ENCODE data around the gene OXA1L. TPM values are rescaled to one million over a fixed set of nuclear protein-coding genes. Genes with fewer than 3 reads are reported as not detected.
A peak's percentile ranks its signal among the peaks of the same experiment; 100 is the strongest.
"Not testable (repeated sequence)": the region's sequence is repeated elsewhere in the genome, so short reads cannot be mapped to it uniquely, and the experiment has no call there.

OXA1L gene
- total RNA-seq, 2 donors from 2014 or later = 103 to 112 TPM

- no peaks in the 10 kb centered on the region for H3K4me1 Mint-ChIP-seq (ENCODE audit: low read depth in 2 of 2)
- H3K27me3 Mint-ChIP-seq = peaks cover 17 to 27% of the 10 kb centered on the region in 2 donors
- ATAC-seq (no peak), DNase-seq (ENCODE audit: low spot score) (no peak)
- no peak overlapping the region for H3K4me3 Mint-ChIP-seq
- no peak overlapping the region for H3K27ac Mint-ChIP-seq
- H3K9me3 Mint-ChIP-seq = no peaks in the 10 kb centered on the region
- H3K36me3 Mint-ChIP-seq = no peaks in the 10 kb centered on the region
Measured at GRCh38 chr14:22747769-22748168, 18.7 kb upstream of the OXA1L start.

- no peaks in the 10 kb centered on the region for H3K4me1 Mint-ChIP-seq (ENCODE audit: low read depth in 2 of 2)
- no peaks in the 10 kb centered on the region for H3K36me3 Mint-ChIP-seq
- H3K4me3 Mint-ChIP-seq = no peak overlapping the region
- H3K27me3 Mint-ChIP-seq = peaks cover 19 to 29% of the 10 kb centered on the region in 2 donors
- no peak overlapping the region for H3K27ac Mint-ChIP-seq
- ATAC-seq (no peak), DNase-seq (ENCODE audit: low spot score) (no peak)
- no peaks in the 10 kb centered on the region for H3K9me3 Mint-ChIP-seq
Measured at GRCh38 chr14:22748206-22748605, 18.3 kb upstream of the OXA1L start.

- Mint-ChIP-seq H3K4me1 (ENCODE audit: low read depth in 2 of 2) (no peaks in the 10 kb centered on the region), H3K27ac (no peak overlapping the region), H3K36me3 (no peaks in the 10 kb centered on the region), H3K4me3 (no peak overlapping the region), H3K9me3 (no peaks in the 10 kb centered on the region), H3K27me3 (peaks cover 19 to 29% of the 10 kb centered on the region in 2 donors)
- DNase-seq (ENCODE audit: low spot score) = no peak
- ATAC-seq = no peak
Measured at GRCh38 chr14:22748631-22749068, 17.8 kb upstream of the OXA1L start.

- H3K4me1 Mint-ChIP-seq (ENCODE audit: low read depth in 2 of 2) = no peaks in the 10 kb centered on the region
- ATAC-seq (no peak), DNase-seq (ENCODE audit: low spot score) (no peak)
- H3K27ac Mint-ChIP-seq = no peak overlapping the region
- no peaks in the 10 kb centered on the region for H3K36me3 Mint-ChIP-seq
- no peak overlapping the region for H3K4me3 Mint-ChIP-seq
- H3K9me3 Mint-ChIP-seq = no peaks in the 10 kb centered on the region
- H3K27me3 Mint-ChIP-seq = peaks cover 18 to 25% of the 10 kb centered on the region in 2 donors
Measured at GRCh38 chr14:22752422-22752821, 14.1 kb upstream of the OXA1L start.

- ATAC-seq (no peak), DNase-seq (ENCODE audit: low spot score) (no peak)
- no peaks in the 10 kb centered on the region for H3K4me1 Mint-ChIP-seq (ENCODE audit: low read depth in 2 of 2)
- peaks cover 11 to 16% of the 10 kb centered on the region in 2 donors for H3K27me3 Mint-ChIP-seq
- no peak overlapping the region for H3K27ac Mint-ChIP-seq
- no peaks in the 10 kb centered on the region for H3K36me3 Mint-ChIP-seq
- H3K9me3 Mint-ChIP-seq = no peaks in the 10 kb centered on the region
- H3K4me3 Mint-ChIP-seq = no peak overlapping the region
Measured at GRCh38 chr14:22753586-22753985, 12.9 kb upstream of the OXA1L start.

GRCh38 chr14:22757972-22758650, 8.4 kb upstream of the OXA1L start:
- not testable (repeated sequence) for DNase-seq (ENCODE audit: low spot score); H3K4me3 Mint-ChIP-seq; ATAC-seq; H3K27me3 Mint-ChIP-seq; H3K4me1 Mint-ChIP-seq (ENCODE audit: low read depth in 2 of 2); H3K9me3 Mint-ChIP-seq; H3K36me3 Mint-ChIP-seq; H3K27ac Mint-ChIP-seq

GRCh38 chr14:22761734-22762133, 4.8 kb upstream of the OXA1L start:
- Mint-ChIP-seq H3K9me3 (no peaks in the 10 kb centered on the region), H3K4me3 (no peak overlapping the region), H3K36me3 (peaks cover 12% of the 10 kb centered on the region), H3K27me3 (no peaks in the 10 kb centered on the region), H3K27ac (no peak overlapping the region), H3K4me1 (ENCODE audit: low read depth in 2 of 2) (peaks cover 5 to 8% of the 10 kb centered on the region in 2 donors)
- DNase-seq (ENCODE audit: low spot score) = no peak
- ATAC-seq = no peak

- no peak for DNase-seq (ENCODE audit: low spot score)
- Mint-ChIP-seq H3K4me3 (no peak overlapping the region), H3K27me3 (no peaks in the 10 kb centered on the region), H3K36me3 (peaks cover 17% of the 10 kb centered on the region), H3K4me1 (ENCODE audit: low read depth in 2 of 2) (peaks cover 24 to 29% of the 10 kb centered on the region in 2 donors), H3K27ac (peak overlapping the region; percentile 97 to 99), H3K9me3 (no peaks in the 10 kb centered on the region)
- ATAC-seq = no peak
Measured at GRCh38 chr14:22764382-22764781, 2.1 kb upstream of the OXA1L start.

GRCh38 chr14:22767323-22767589, 768 bp downstream of the OXA1L start:
- no peaks in the 10 kb centered on the region for H3K27me3 Mint-ChIP-seq
- peak overlapping the region; percentile 96 for H3K4me3 Mint-ChIP-seq
- H3K4me1 Mint-ChIP-seq (ENCODE audit: low read depth in 2 of 2) = peaks cover 31 to 33% of the 10 kb centered on the region in 2 donors
- no peaks in the 10 kb centered on the region for H3K9me3 Mint-ChIP-seq
- ATAC-seq = no peak
- DNase-seq (ENCODE audit: low spot score) = no peak
- H3K27ac Mint-ChIP-seq = peak overlapping the region; percentile 97 to 99
- peaks cover 33% of the 10 kb centered on the region for H3K36me3 Mint-ChIP-seq

- Mint-ChIP-seq H3K36me3 (peaks cover 38% of the 10 kb centered on the region), H3K27ac (peak overlapping the region in 1 of 2 donors; percentile 97), H3K4me3 (peak overlapping the region; percentile 50), H3K27me3 (no peaks in the 10 kb centered on the region), H3K9me3 (no peaks in the 10 kb centered on the region), H3K4me1 (ENCODE audit: low read depth in 2 of 2) (peaks cover 31 to 33% of the 10 kb centered on the region in 2 donors)
- no peak for DNase-seq (ENCODE audit: low spot score)
- no peak for ATAC-seq
Measured at GRCh38 chr14:22768947-22769346, 2.5 kb downstream of the OXA1L start.

GRCh38 chr14:22769369-22769768, 2.9 kb downstream of the OXA1L start:
- peak overlapping the region; percentile 43 for H3K4me3 Mint-ChIP-seq
- DNase-seq (ENCODE audit: low spot score) (no peak), ATAC-seq (no peak)
- peaks cover 31 to 33% of the 10 kb centered on the region in 2 donors for H3K4me1 Mint-ChIP-seq (ENCODE audit: low read depth in 2 of 2)
- peaks cover 38% of the 10 kb centered on the region for H3K36me3 Mint-ChIP-seq
- H3K27me3 Mint-ChIP-seq = no peaks in the 10 kb centered on the region
- H3K9me3 Mint-ChIP-seq = no peaks in the 10 kb centered on the region
- H3K27ac Mint-ChIP-seq = peak overlapping the region in 1 of 2 donors; percentile 97

GRCh38 chr14:22770481-22771187, 4.1 kb downstream of the OXA1L start:
- H3K27ac Mint-ChIP-seq = no peak overlapping the region
- H3K36me3 Mint-ChIP-seq = peaks cover 38% of the 10 kb centered on the region
- no peak for ATAC-seq

GRCh38 chr14:22772725-22773124, 6.2 kb downstream of the OXA1L start:
- Mint-ChIP-seq H3K27ac (no peak overlapping the region), H3K9me3 (no peaks in the 10 kb centered on the region), H3K27me3 (no peaks in the 10 kb centered on the region), H3K4me1 (ENCODE audit: low read depth in 2 of 2) (peaks cover 18 to 21% of the 10 kb centered on the region in 2 donors), H3K4me3 (no peak overlapping the region), H3K36me3 (peaks cover 32% of the 10 kb centered on the region)
- no peak for ATAC-seq
- DNase-seq (ENCODE audit: low spot score) = no peak

More at GRCh38 chr14:22770481-22771187, 4.1 kb downstream of the OXA1L start:
- H3K4me1 Mint-ChIP-seq (ENCODE audit: low read depth in 2 of 2) = peaks cover 31 to 33% of the 10 kb centered on the region in 2 donors
- H3K27me3 Mint-ChIP-seq = no peaks in the 10 kb centered on the region
- no peaks in the 10 kb centered on the region for H3K9me3 Mint-ChIP-seq
- DNase-seq (ENCODE audit: low spot score) = no peak
- H3K4me3 Mint-ChIP-seq = no peak overlapping the region

GRCh38 chr14:22773162-22774010, 6.9 kb downstream of the OXA1L start:
- H3K27ac Mint-ChIP-seq = peak overlapping the region in 1 of 2 donors; percentile 21

More at GRCh38 chr14:22773162-22774010, 6.9 kb downstream of the OXA1L start:
- peaks cover 32% of the 10 kb centered on the region for H3K36me3 Mint-ChIP-seq
- no peak overlapping the region for H3K4me3 Mint-ChIP-seq
- no peaks in the 10 kb centered on the region for H3K27me3 Mint-ChIP-seq
- H3K4me1 Mint-ChIP-seq (ENCODE audit: low read depth in 2 of 2) = peaks cover 13 to 14% of the 10 kb centered on the region in 2 donors
- ATAC-seq (no peak), DNase-seq (ENCODE audit: low spot score) (no peak)
- no peaks in the 10 kb centered on the region for H3K9me3 Mint-ChIP-seq
